Stomach (tissue), 4 donors: ENCODE data around the gene TNNI3K.

Experiments
- CTCF ChIP-seq, 7 experiments: fragments of 450-650 bp in 4 of 7; fragments of 200-600 bp in 3 of 7; sonication (generic) in 3 of 7; IDR thresholded peaks; one replicate each; pipeline ENCODE4 v1.5.1; 2016 to 2019; ENCODE audit warnings: antibody characterized with exemption in 7 of 7, control low read depth in 2 of 7, mild to moderate bottlenecking in 1 of 7
- EP300 ChIP-seq: sonication (generic); formaldehyde crosslinking; IDR thresholded peaks from one replicate; pipeline ENCODE4 v1.6.1; 2017; ENCODE audit warnings: antibody characterized with exemption
- POLR2AphosphoS5 ChIP-seq, 3 donors: sonication (generic); formaldehyde crosslinking; IDR thresholded peaks; one replicate each; pipeline ENCODE4 v1.6.1; 2016; ENCODE audit warnings: antibody characterized with exemption in 3 of 3

GRCh38 chr1:74429580-74429979 lies 194.4 kb downstream of the TNNI3K start:
- TF ChIP-seq POLR2AphosphoS5 (IDR thresholded peaks at IDR 0.05) (no peak), CTCF (IDR thresholded peaks at IDR 0.05) (no peak), EP300 (no peak)
